Activated CD8-positive, alpha-beta memory T cell treated with anti-CD3 and anti-CD28 coated beads for 48 hours (primary cell): ENCODE results near the gene CLRN2.
"Not testable (repeated sequence)": the region's sequence is repeated elsewhere in the genome, so short reads cannot be mapped to it uniquely, and the experiment has no call there.

ENCODE experiments used
- DNase-seq, 3 experiments: peaks; one replicate each; pipeline ENCODE4 v3.0.0-alpha.2; 2020; ENCODE audit warnings: low read depth in 2 of 3, low spot score in 2 of 3

The CLRN2 gene

GRCh38 chr4:17544205-17544604 is 29.2 kb downstream of the CLRN2 start:
- no peak for DNase-seq

GRCh38 chr4:17544831-17545234 is 29.9 kb downstream of the CLRN2 start:
- DNase-seq, result no peak

GRCh38 chr4:17545374-17546140 is 30.6 kb downstream of the CLRN2 start:
- no peak for DNase-seq

- DNase-seq, result no peak
Measured at GRCh38 chr4:17546222-17546621, 31.3 kb downstream of the CLRN2 start.

- DNase-seq, result no peak
Measured at GRCh38 chr4:17546678-17547077, 31.7 kb downstream of the CLRN2 start.

- DNase-seq, result no peak
Measured at GRCh38 chr4:17550549-17550948, 35.6 kb downstream of the CLRN2 start.

- DNase-seq, result no peak
Measured at GRCh38 chr4:17552427-17552826, 37.5 kb downstream of the CLRN2 start.

- no peak for DNase-seq
Measured at GRCh38 chr4:17554568-17554967, 39.6 kb downstream of the CLRN2 start.

GRCh38 chr4:17556498-17556897 is 41.5 kb downstream of the CLRN2 start:
- no peak for DNase-seq

GRCh38 chr4:17557880-17558279 is 42.9 kb downstream of the CLRN2 start:
- DNase-seq, result no peak

GRCh38 chr4:17558941-17559708 is 44.2 kb downstream of the CLRN2 start:
- DNase-seq, result no peak

GRCh38 chr4:17559709-17560048 is 44.7 kb downstream of the CLRN2 start:
- DNase-seq, result no peak

GRCh38 chr4:17560065-17560673 is 45.2 kb downstream of the CLRN2 start:
- no peak for DNase-seq

GRCh38 chr4:17561195-17561909 is 46.4 kb downstream of the CLRN2 start:
- no peak for DNase-seq

GRCh38 chr4:17562157-17562556 is 47.2 kb downstream of the CLRN2 start:
- DNase-seq, result no peak

GRCh38 chr4:17565846-17566245 is 50.9 kb downstream of the CLRN2 start:
- no peak for DNase-seq

GRCh38 chr4:17567271-17567670 is 52.3 kb downstream of the CLRN2 start:
- no peak for DNase-seq

GRCh38 chr4:17574206-17574605 is 59.2 kb downstream of the CLRN2 start:
- no peak for DNase-seq

- not testable (repeated sequence) for DNase-seq
Measured at GRCh38 chr4:17575177-17575576, 60.2 kb downstream of the CLRN2 start.
